ENCODE measurements around the gene SLC35E1.

GRCh38 chr19:16508546-16508945, 63.7 kb downstream of the SLC35E1 start:
- TF ChIP-seq CTCF (IDR thresholded peaks at IDR 0.05; ENCODE audit: insufficient read depth, low read depth, low read length) (no peak), EZH2 (IDR thresholded peaks at IDR 0.05; ENCODE audit: insufficient read depth, low read length) (no peak)

Data from astrocyte (in vitro differentiated cells and primary cell).